H9 (cell line): ENCODE data around the gene DCDC2C. TPM values are rescaled to one million over a fixed set of nuclear protein-coding genes. Genes with fewer than 3 reads are reported as not detected.

Experiments
- DNase-seq: peaks from one replicate; pipeline ENCODE4 v3.0.0-alpha.2; 2017
- H2AFZ ChIP-seq: one replicate; pipeline ENCODE4 v1.6.1; 2013; ENCODE audit warnings: mild to moderate bottlenecking, low read length, control low read depth, moderate library complexity
- H2AK5ac ChIP-seq: 2 replicates; pipeline ENCODE4 v1.6.1; 2013; ENCODE audit warnings: low read length, control low read depth, mixed read lengths; ENCODE audit not compliant: insufficient read length
- H2BK120ac ChIP-seq: one replicate; pipeline ENCODE4 v1.6.1; 2013; ENCODE audit warnings: low read depth, mild to moderate bottlenecking, low read length, control low read depth, inconsistent platforms; ENCODE audit not compliant: poor library complexity, severe bottlenecking
- H2BK12ac ChIP-seq: 2 replicates; pipeline ENCODE4 v1.6.1; 2013; ENCODE audit warnings: low read length, control low read depth, mixed read lengths, low read depth; ENCODE audit not compliant: insufficient read length
- H2BK15ac ChIP-seq: 2 replicates; pipeline ENCODE4 v1.6.1; 2013; ENCODE audit warnings: low read depth, low read length, control low read depth
- H2BK20ac ChIP-seq: one replicate; pipeline ENCODE4 v1.6.1; 2013; ENCODE audit warnings: low read depth, mild to moderate bottlenecking, low read length, control low read depth, inconsistent platforms; ENCODE audit not compliant: poor library complexity, severe bottlenecking
- H2BK5ac ChIP-seq: 2 replicates; pipeline ENCODE4 v1.6.1; 2013; ENCODE audit warnings: low read length, control low read depth, mixed read lengths; ENCODE audit not compliant: insufficient read length
- H3K14ac ChIP-seq: 2 replicates; pipeline ENCODE4 v1.6.1; 2013; ENCODE audit warnings: low read length, control low read depth; ENCODE audit not compliant: insufficient read depth
- H3K18ac ChIP-seq: 2 replicates; pipeline ENCODE4 v1.6.1; 2013; ENCODE audit warnings: low read depth, mild to moderate bottlenecking, mixed read lengths, low read length, control low read depth; ENCODE audit not compliant: insufficient read length
- H3K23ac ChIP-seq: 2 replicates; pipeline ENCODE4 v1.6.1; 2013; ENCODE audit warnings: low read length, control low read depth, mixed read lengths, low read depth; ENCODE audit not compliant: insufficient read length
- H3K23me2 ChIP-seq: 2 replicates; pipeline ENCODE4 v1.6.1; 2013; ENCODE audit warnings: low read depth, mild to moderate bottlenecking, mixed read lengths, low read length, control low read depth; ENCODE audit not compliant: insufficient read length, poor library complexity, severe bottlenecking
- H3K27ac ChIP-seq: 2 replicates; pipeline ENCODE4 v1.5.1; 2013; ENCODE audit warnings: low read length, control low read depth, mixed read lengths, low read depth; ENCODE audit not compliant: insufficient read length
- H3K27me3 ChIP-seq: 2 replicates; pipeline ENCODE4 v1.6.1; 2013; ENCODE audit warnings: low read length, control low read depth, inconsistent platforms; ENCODE audit not compliant: insufficient read depth
- H3K4ac ChIP-seq: 2 replicates; pipeline ENCODE4 v1.6.1; 2013; ENCODE audit warnings: low read depth, mild to moderate bottlenecking, control low read depth, inconsistent platforms, low read length, moderate library complexity
- H3K4me1 ChIP-seq: 2 replicates; pipeline ENCODE4 v1.6.1; 2013; ENCODE audit warnings: low read length, control low read depth, inconsistent platforms; ENCODE audit not compliant: insufficient read depth
- H3K4me2 ChIP-seq: 2 replicates; pipeline ENCODE4 v1.6.1; 2013; ENCODE audit warnings: low read length, control low read depth, mixed read lengths; ENCODE audit not compliant: insufficient read length, insufficient read depth
- H3K56ac ChIP-seq: 2 replicates; pipeline ENCODE4 v1.6.1; 2013; ENCODE audit warnings: low read depth, mild to moderate bottlenecking, mixed read lengths, low read length, control low read depth; ENCODE audit not compliant: insufficient read length
- H3K79me1 ChIP-seq: 2 replicates; pipeline ENCODE4 v1.6.1; 2013; ENCODE audit warnings: low read depth, mild to moderate bottlenecking, moderate library complexity, low read length, control low read depth, inconsistent platforms; ENCODE audit not compliant: insufficient read depth, poor library complexity, severe bottlenecking
- H3K79me2 ChIP-seq: 2 replicates; pipeline ENCODE4 v1.6.1; 2013; ENCODE audit warnings: low read length, control low read depth, inconsistent platforms; ENCODE audit not compliant: insufficient read depth
- H3K9ac ChIP-seq: 2 replicates; pipeline ENCODE4 v1.6.1; 2013; ENCODE audit warnings: low read length, control low read depth, mixed read lengths; ENCODE audit not compliant: insufficient read length; ENCODE audit errors: extremely low read depth
- H3K9me3 ChIP-seq: one replicate; pipeline ENCODE4 v1.6.1; 2013; ENCODE audit warnings: low read depth, low read length, inconsistent platforms; ENCODE audit not compliant: control insufficient read depth
- H3T11ph ChIP-seq: one replicate; pipeline ENCODE4 v1.6.1; 2013; ENCODE audit warnings: mild to moderate bottlenecking, low read length, control low read depth, inconsistent platforms
- H4K20me1 ChIP-seq: one replicate; pipeline ENCODE4 v1.6.1; 2013; ENCODE audit not compliant: control insufficient read depth, insufficient read length, insufficient read depth
- H4K5ac ChIP-seq: 2 replicates; pipeline ENCODE4 v1.6.1; 2013; ENCODE audit warnings: low read depth, mild to moderate bottlenecking, mixed read lengths, low read length, control low read depth; ENCODE audit not compliant: insufficient read length
- H4K8ac ChIP-seq: replicated peaks from 2 replicates; pipeline ENCODE4 v1.6.1; 2013; ENCODE audit warnings: low read length, control low read depth, mixed read lengths, low read depth; ENCODE audit not compliant: insufficient read length
- H4K91ac ChIP-seq: 2 replicates; pipeline ENCODE4 v1.6.1; 2013; ENCODE audit warnings: low read depth, mild to moderate bottlenecking, moderate library complexity, mixed read lengths, low read length, control low read depth; ENCODE audit not compliant: insufficient read length
- H3K27ac Mint-ChIP-seq, 3 experiments: 2 replicates in 2 of 3; 3 replicates in 1 of 3; pipeline ENCODE4 v1.8.0; 2020 to 2021; ENCODE audit warnings: mixed read lengths in 3 of 3, mild to moderate bottlenecking in 1 of 3, moderate library complexity in 1 of 3
- H3K27me3 Mint-ChIP-seq: 2 replicates; pipeline ENCODE4 v1.8.0; 2021; ENCODE audit warnings: low read depth, mild to moderate bottlenecking, moderate library complexity, mixed read lengths
- H3K36me3 Mint-ChIP-seq, 3 experiments: 2 replicates in 2 of 3; 3 replicates in 1 of 3; pipeline ENCODE4 v1.8.0; 2020 to 2021; ENCODE audit warnings: low read depth in 3 of 3, mixed read lengths in 3 of 3; ENCODE audit not compliant: insufficient read depth in 1 of 3
- H3K4me1 Mint-ChIP-seq, 2 experiments: 2 replicates each; pipeline ENCODE4 v1.8.0; 2020; ENCODE audit warnings: mixed read lengths in 2 of 2
- H3K4me3 Mint-ChIP-seq, 2 experiments: 2 replicates in 1 of 2; 3 replicates in 1 of 2; pipeline ENCODE4 v1.8.0; 2020 to 2021; ENCODE audit warnings: mild to moderate bottlenecking in 2 of 2, mixed read lengths in 2 of 2, moderate library complexity in 1 of 2
- H3K9me3 Mint-ChIP-seq, 2 experiments: 2 replicates in 1 of 2; 3 replicates in 1 of 2; pipeline ENCODE4 v1.8.0; 2020; ENCODE audit warnings: mild to moderate bottlenecking in 2 of 2, mixed read lengths in 2 of 2, moderate library complexity in 1 of 2
- WGBS: extraction: QIAGEN DNeasy Blood & Tissue Kit; methylation state at CpG from one replicate; pipeline ENCODE4 v1.1.7; 2013; ENCODE audit warnings: missing lambda C conversion rate, low lambda C conversion rate, mixed read lengths; ENCODE audit not compliant: insufficient read length; ENCODE audit errors: extremely low coverage; 5-methylcytosine and 5-hydroxymethylcytosine counted together
- total RNA-seq: library from RNA; stranded (reverse); gene quantifications from 2 replicates; pipeline ENCODE4 v1.2.1, GENCODE V29; 2021
- TF ChIP-seq, protein P1 (sequence below): fragments of 200-600 bp; sonication (generic); conservative IDR thresholded peaks from 3 replicates; pipeline ENCODE4 v1.8.0; 2021; ENCODE audit warnings: antibody characterized with exemption, mild to moderate bottlenecking

The DCDC2C gene
- total RNA-seq, 1 experiment from 2014 or later: not detected

DNA sequence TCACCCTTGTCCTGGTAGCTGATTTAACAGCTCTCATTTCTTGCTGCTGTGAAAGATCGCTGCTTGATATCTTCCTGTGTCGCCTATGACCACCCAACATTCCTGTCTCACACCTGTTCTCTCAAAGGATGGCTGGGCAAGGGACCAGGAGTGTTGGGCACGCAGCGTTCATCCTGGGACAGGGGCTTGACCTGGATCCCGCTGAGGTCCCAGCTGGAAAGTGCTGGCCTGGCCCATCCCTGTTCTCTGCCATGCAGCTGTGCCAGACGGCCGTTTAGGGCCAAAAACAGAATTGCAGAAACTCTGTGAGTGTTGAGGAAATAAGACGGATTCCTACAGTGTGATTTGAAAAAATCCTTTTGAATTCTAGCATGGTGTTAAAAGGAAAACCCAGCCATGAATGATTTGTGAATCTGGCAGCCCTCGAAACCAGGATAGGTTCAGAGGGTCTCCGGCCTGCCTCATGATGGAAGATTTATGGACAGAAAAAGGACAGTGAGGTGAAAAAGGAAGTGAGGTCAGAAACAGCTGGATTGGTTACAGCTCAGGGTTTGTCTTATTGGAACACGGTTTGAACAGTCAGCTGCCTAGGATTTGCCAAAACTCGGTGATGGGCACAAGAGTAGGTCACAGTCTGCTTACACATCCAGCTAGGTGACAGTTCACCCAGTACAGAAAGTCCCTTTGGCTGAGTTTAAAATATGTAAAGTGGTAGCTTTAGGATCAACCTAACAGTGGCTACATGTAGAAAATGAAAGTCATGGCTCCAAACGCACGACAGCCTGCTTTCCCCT lies 164.8 kb downstream of the DCDC2C start:
- H3K4me3 Mint-ChIP-seq: no peak overlapping the region; a peak in 1 of 5 replicates
- Histone ChIP-seq H3K4ac (no peak overlapping the region), H3K23me2 (no peaks in the 10 kb centered on the region), H3K14ac (no peak overlapping the region), H4K91ac (no peak overlapping the region), H4K20me1 (no peaks in the 10 kb centered on the region), H2BK120ac (no peak overlapping the region), H4K8ac (no peak overlapping the region), H2BK15ac (no peak overlapping the region; the same call in 1 of the 2 replicates), H3K79me1 (no peaks in the 10 kb centered on the region), H2BK12ac (no peak overlapping the region), H3K79me2 (no peaks in the 10 kb centered on the region), H3T11ph (no peak overlapping the region), H2BK20ac (no peak overlapping the region), H2BK5ac (no peak overlapping the region), H3K4me1 (no peaks in the 10 kb centered on the region), H3K9ac (no peak overlapping the region), H3K56ac (no peak overlapping the region), H3K18ac (no peak overlapping the region), H2AK5ac (no peak overlapping the region), H3K27me3 (no peaks in the 10 kb centered on the region), H3K27ac (no peak overlapping the region), H3K9me3 (no peaks in the 10 kb centered on the region), H4K5ac (no peak overlapping the region), H3K23ac (no peak overlapping the region), H3K4me2 (no peak overlapping the region), H2AFZ (no peak overlapping the region)
- peaks cover 0 to 12% of the 10 kb centered on the region in 2 experiments; a peak in 4 of 5 replicates for H3K9me3 Mint-ChIP-seq
- peaks cover 0 to 3% (median 1%) of the 10 kb centered on the region in 3 experiments; a peak in 1 of 7 replicates for H3K36me3 Mint-ChIP-seq
- DNase-seq: no peak
- H3K27me3 Mint-ChIP-seq: no peaks in the 10 kb centered on the region; the same call in 1 of the 2 replicates
- H3K27ac Mint-ChIP-seq: no peak overlapping the region; a peak in 1 of 7 replicates
- WGBS: no CpG with 5 or more reads among the region's 14 CpGs
- TF ChIP-seq, protein P1, sequence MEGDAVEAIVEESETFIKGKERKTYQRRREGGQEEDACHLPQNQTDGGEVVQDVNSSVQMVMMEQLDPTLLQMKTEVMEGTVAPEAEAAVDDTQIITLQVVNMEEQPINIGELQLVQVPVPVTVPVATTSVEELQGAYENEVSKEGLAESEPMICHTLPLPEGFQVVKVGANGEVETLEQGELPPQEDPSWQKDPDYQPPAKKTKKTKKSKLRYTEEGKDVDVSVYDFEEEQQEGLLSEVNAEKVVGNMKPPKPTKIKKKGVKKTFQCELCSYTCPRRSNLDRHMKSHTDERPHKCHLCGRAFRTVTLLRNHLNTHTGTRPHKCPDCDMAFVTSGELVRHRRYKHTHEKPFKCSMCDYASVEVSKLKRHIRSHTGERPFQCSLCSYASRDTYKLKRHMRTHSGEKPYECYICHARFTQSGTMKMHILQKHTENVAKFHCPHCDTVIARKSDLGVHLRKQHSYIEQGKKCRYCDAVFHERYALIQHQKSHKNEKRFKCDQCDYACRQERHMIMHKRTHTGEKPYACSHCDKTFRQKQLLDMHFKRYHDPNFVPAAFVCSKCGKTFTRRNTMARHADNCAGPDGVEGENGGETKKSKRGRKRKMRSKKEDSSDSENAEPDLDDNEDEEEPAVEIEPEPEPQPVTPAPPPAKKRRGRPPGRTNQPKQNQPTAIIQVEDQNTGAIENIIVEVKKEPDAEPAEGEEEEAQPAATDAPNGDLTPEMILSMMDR: no peak
- H3K4me1 Mint-ChIP-seq: peaks cover 2 to 3% of the 10 kb centered on the region in 2 experiments; a peak in 3 of 4 replicates
